GM12873 (cell line): ENCODE data around the gene TTYH1.

Source experiments
- CTCF ChIP-seq: IDR thresholded peaks from 2 replicates; pipeline ENCODE4 v1.5.1; 2012; ENCODE audit warnings: low read depth, mild to moderate bottlenecking, moderate library complexity, low read length, control low read depth; ENCODE audit not compliant: insufficient read depth; ENCODE audit errors: missing control alignments

The TTYH1 gene

GRCh38 chr19:54380897-54381296 is 34.4 kb upstream of the TTYH1 start:
- no peak for TF ChIP-seq CTCF

GRCh38 chr19:54383330-54383729 is 31.9 kb upstream of the TTYH1 start:
- TF ChIP-seq CTCF: no peak

GRCh38 chr19:54387991-54388801 is 27.1 kb upstream of the TTYH1 start:
- TF ChIP-seq CTCF: no peak

GRCh38 chr19:54388802-54389139 is 26.5 kb upstream of the TTYH1 start:
- TF ChIP-seq CTCF: no peak

- TF ChIP-seq CTCF: no peak
Observed at GRCh38 chr19:54389553-54389952, 25.7 kb upstream of the TTYH1 start.

- TF ChIP-seq CTCF: peak; percentile 83
Observed at GRCh38 chr19:54390942-54391577, 24.2 kb upstream of the TTYH1 start.

GRCh38 chr19:54391589-54392061 is 23.6 kb upstream of the TTYH1 start:
- TF ChIP-seq CTCF: peak; percentile 5
